ENCODE measurements around the gene TARDBP. TPM values are rescaled to one million over a fixed set of nuclear protein-coding genes. Genes with fewer than 3 reads are reported as not detected.

Gene TARDBP
- total and polyA plus RNA-seq, 9 of the 15 experiments (the other 6 are each of a cell fraction or from before 2014, with no cell fraction given) = 122 to 515 (median 243) TPM

DNA sequence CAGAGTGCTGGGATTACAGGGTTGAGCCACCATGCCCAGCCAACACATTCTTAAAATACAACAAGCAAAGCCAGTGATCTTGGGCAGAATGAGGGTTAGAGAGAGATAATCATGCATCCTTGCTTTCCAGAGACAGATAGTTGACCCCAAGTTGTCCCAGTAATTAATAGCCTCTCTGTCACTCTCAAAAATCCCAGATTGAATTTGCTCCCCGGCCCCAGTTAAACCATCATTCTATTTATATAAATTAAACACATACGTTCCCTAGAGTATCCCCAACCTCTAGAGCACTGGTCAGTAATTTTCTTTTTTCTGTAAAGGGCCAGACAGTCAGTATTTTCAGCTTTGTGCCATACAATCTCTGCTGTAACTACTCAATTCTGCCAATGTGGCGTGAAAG, 16.4 kb upstream of the TARDBP start:
- H3K4me2 ChIP-seq (ENCODE audit: insufficient read depth, low read length) = no peak overlapping the region
- H3K27ac ChIP-seq (ENCODE audit: extremely low read depth, low read depth, low read length) = no peak overlapping the region
- no peak for TF ChIP-seq ASH1L (IDR thresholded peaks at IDR 0.05; ENCODE audit: borderline replicate concordance, low read depth, partially characterized antibody)
- TF ChIP-seq ZNF695 (CRISPR knock-in tag; IDR thresholded peaks at IDR 0.05) = no peak
- TF ChIP-seq, protein P1, sequence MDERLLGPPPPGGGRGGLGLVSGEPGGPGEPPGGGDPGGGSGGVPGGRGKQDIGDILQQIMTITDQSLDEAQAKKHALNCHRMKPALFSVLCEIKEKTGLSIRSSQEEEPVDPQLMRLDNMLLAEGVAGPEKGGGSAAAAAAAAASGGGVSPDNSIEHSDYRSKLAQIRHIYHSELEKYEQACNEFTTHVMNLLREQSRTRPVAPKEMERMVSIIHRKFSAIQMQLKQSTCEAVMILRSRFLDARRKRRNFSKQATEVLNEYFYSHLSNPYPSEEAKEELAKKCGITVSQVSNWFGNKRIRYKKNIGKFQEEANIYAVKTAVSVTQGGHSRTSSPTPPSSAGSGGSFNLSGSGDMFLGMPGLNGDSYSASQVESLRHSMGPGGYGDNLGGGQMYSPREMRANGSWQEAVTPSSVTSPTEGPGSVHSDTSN (CRISPR knock-in tag; IDR thresholded peaks at IDR 0.05; ENCODE audit: low read depth) = no peak
- TF ChIP-seq, protein P1 (tag; conservative IDR thresholded peaks at IDR 0.05; ENCODE audit: low read depth) = no peak
- TF ChIP-seq GABPB1 (CRISPR knock-in tag; IDR thresholded peaks at IDR 0.05) = no peak
- TF ChIP-seq CBX2 (IDR thresholded peaks at IDR 0.05; ENCODE audit: insufficient read depth, low read length, poor library complexity, severe bottlenecking) = no peak
- TF ChIP-seq, protein P2, sequence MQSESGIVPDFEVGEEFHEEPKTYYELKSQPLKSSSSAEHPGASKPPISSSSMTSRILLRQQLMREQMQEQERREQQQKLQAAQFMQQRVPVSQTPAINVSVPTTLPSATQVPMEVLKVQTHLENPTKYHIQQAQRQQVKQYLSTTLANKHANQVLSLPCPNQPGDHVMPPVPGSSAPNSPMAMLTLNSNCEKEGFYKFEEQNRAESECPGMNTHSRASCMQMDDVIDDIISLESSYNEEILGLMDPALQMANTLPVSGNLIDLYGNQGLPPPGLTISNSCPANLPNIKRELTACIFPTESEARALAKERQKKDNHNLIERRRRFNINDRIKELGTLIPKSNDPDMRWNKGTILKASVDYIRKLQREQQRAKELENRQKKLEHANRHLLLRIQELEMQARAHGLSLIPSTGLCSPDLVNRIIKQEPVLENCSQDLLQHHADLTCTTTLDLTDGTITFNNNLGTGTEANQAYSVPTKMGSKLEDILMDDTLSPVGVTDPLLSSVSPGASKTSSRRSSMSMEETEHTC (IDR thresholded peaks at IDR 0.05) = no peak
- TF ChIP-seq, protein P3, sequence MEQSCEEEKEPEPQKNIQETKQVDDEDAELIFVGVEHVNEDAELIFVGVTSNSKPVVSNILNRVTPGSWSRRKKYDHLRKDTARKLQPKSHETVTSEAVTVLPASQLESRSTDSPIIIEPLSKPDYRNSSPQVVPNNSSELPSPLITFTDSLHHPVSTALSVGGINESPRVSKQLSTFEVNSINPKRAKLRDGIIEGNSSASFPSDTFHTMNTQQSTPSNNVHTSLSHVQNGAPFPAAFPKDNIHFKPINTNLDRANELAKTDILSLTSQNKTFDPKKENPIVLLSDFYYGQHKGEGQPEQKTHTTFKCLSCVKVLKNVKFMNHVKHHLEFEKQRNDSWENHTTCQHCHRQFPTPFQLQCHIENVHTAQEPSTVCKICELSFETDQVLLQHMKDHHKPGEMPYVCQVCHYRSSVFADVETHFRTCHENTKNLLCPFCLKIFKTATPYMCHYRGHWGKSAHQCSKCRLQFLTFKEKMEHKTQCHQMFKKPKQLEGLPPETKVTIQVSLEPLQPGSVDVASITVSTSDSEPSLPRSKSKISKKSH (CRISPR knock-in tag; IDR thresholded peaks at IDR 0.05) = no peak
- no peak for TF ChIP-seq TFAM (CRISPR knock-in tag; conservative IDR thresholded peaks at IDR 0.05)
- TF ChIP-seq NFE2 (IDR thresholded peaks at IDR 0.05; ENCODE audit: low read depth) = no peak
- TF ChIP-seq TAF7 (tag; IDR thresholded peaks at IDR 0.05) = no peak
- TF ChIP-seq SETDB1 (IDR thresholded peaks at IDR 0.05; ENCODE audit: low read length) = no peak
- TF ChIP-seq EP300 (IDR thresholded peaks at IDR 0.05; ENCODE audit: low read length) = no peak
- no peak for TF ChIP-seq KDM2B (CRISPR knock-in tag; IDR thresholded peaks at IDR 0.05)
- TF ChIP-seq TEAD1 (CRISPR knock-in tag; IDR thresholded peaks at IDR 0.05) = no peak
- no peak for ATAC-seq
- no peak for DNase-seq (ENCODE audit: extremely low read depth in 1 of 4, low spot score in 3 of 4)
- in situ Hi-C loops (cut with MboI) (no loop called here), intact Hi-C loops (cut with micrococcal nuclease) (no loop called here)
- no peaks in the 10 kb centered on the region for H3K79me2 ChIP-seq (ENCODE audit: control insufficient read depth, insufficient read depth, low read length)
- H3K4me1 ChIP-seq (replicated peaks in 1 of 2; ENCODE audit: control insufficient read depth in 2 of 2, insufficient read depth in 2 of 2, low read length in 2 of 2) = peaks cover 2 to 3% of the 10 kb centered on the region in 2 experiments; a peak in 2 of 5 replicates
- H4K20me1 ChIP-seq (replicated peaks; ENCODE audit: control insufficient read depth, insufficient read depth, low read length) = no peaks in the 10 kb centered on the region
- FAIRE-seq = no peak
- no peak overlapping the region for H2AFZ ChIP-seq (ENCODE audit: low read depth, low read length)
- peaks cover 12 to 36% of the 10 kb centered on the region in 2 experiments; a peak in 4 of 5 replicates for H3K27me3 ChIP-seq (ENCODE audit: control insufficient read depth in 2 of 2, insufficient read depth in 2 of 2, low read length in 2 of 2)
- WGBS (ENCODE audit: insufficient coverage, low coverage, missing lambda C conversion rate) = 17% methylated on average over 3 of the region's 3 CpGs
- no peaks in the 10 kb centered on the region for H3K9me1 ChIP-seq (ENCODE audit: control insufficient read depth, insufficient read depth, low read length)
- no peak overlapping the region for H3K9ac ChIP-seq (ENCODE audit: insufficient read depth in 1 of 2, low read depth in 2 of 2, low read length in 2 of 2)
- H3K36me3 ChIP-seq (ENCODE audit: control insufficient read depth, insufficient read depth, low read length) = no peaks in the 10 kb centered on the region
- POLR2A ChIA-PET = interaction anchor here (0.7 kb wide), 1 partner anchor 649 kb away, joined by 4 read pairs; no protein-coding TSS in a partner anchor
- CTCF ChIA-PET (ENCODE audit: low intra/inter-chr PET ratio) = no interaction called here
- BruUV-seq (replicated peaks) = no TSS peak
- H3K4me3 ChIP-seq = no peak overlapping the region
- H3K9me3 ChIP-seq (replicated peaks; ENCODE audit: control insufficient read depth, insufficient read depth, low read depth, low read length) = no peaks in the 10 kb centered on the region

Data from K562 (cell line).